Suprapubic skin (tissue), 3 donors: ENCODE data around the gene ALG12.

Experiments used
- CTCF ChIP-seq, 2 donors: fragments of 200-600 bp in 1 of 2; fragments of 450-650 bp in 1 of 2; sonication (generic) in 1 of 2; IDR thresholded peaks; one replicate each; pipeline ENCODE4 v1.5.1; 2016 to 2019; ENCODE audit warnings: antibody characterized with exemption in 2 of 2, mild to moderate bottlenecking in 1 of 2, moderate library complexity in 1 of 2
- EP300 ChIP-seq: sonication (generic); formaldehyde crosslinking; IDR thresholded peaks from one replicate; pipeline ENCODE4 v1.6.1; 2017; ENCODE audit warnings: antibody characterized with exemption
- POLR2A ChIP-seq, 2 donors: fragments of 450-650 bp; IDR thresholded peaks; one replicate each; pipeline ENCODE4 v1.6.1; 2017; ENCODE audit warnings: antibody characterized with exemption in 2 of 2, mild to moderate bottlenecking in 2 of 2, moderate library complexity in 2 of 2

GRCh38 chr22:49872347-49872746 is 45.9 kb downstream of the ALG12 start:
- TF ChIP-seq POLR2A (IDR thresholded peaks at IDR 0.05) (no peak), CTCF (IDR thresholded peaks at IDR 0.05) (no peak), EP300 (no peak)
